ENCODE results near the gene MAGEF1. TPM values are rescaled to one million over a fixed set of nuclear protein-coding genes. Genes with fewer than 3 reads are reported as not detected.

Gene MAGEF1
- total and polyA plus RNA-seq, 10 of the 15 experiments (the other 5 are each of a cell fraction or from before 2014, with no cell fraction given) = 2.3 to 62.2 (median 27.1) TPM

- Histone ChIP-seq H3K4me3 (no peak overlapping the region), H3K4me1 (ENCODE audit: control insufficient read depth, insufficient read depth, low read length) (no peaks in the 10 kb centered on the region), H3K36me3 (ENCODE audit: control insufficient read depth in 2 of 2, insufficient read depth in 2 of 2, low read length in 1 of 2) (no peaks in the 10 kb centered on the region), H3K4me2 (ENCODE audit: control insufficient read depth, insufficient read depth) (no peak overlapping the region), H3K9ac (ENCODE audit: control insufficient read depth, insufficient read depth, low read length) (no peak overlapping the region), H3K27ac (ENCODE audit: control insufficient read depth, insufficient read depth) (no peak overlapping the region), H3K27me3 (replicated peaks in 1 of 2; ENCODE audit: control insufficient read depth in 2 of 2, insufficient read depth in 2 of 2, low read length in 1 of 2) (peaks cover 3 to 12% of the 10 kb centered on the region in 2 experiments), H3K9me3 (replicated peaks; ENCODE audit: control insufficient read depth, insufficient read depth, low read length) (no peaks in the 10 kb centered on the region), H4K20me1 (ENCODE audit: control insufficient read depth, insufficient read depth) (no peaks in the 10 kb centered on the region), H3K79me2 (ENCODE audit: control insufficient read depth, insufficient read depth, low read length) (no peaks in the 10 kb centered on the region), H2AFZ (ENCODE audit: control insufficient read depth, low read depth, low read length) (no peak overlapping the region)
- ChIA-PET CTCF (no interaction called here), RAD21 (ENCODE audit: unreplicated experiment) (no interaction called here), SMC1A (ENCODE audit: uncharacterized antibody, unreplicated experiment) (interaction anchor here (0.9 kb wide), 1 partner anchor 50 kb away, joined by 4 read pairs; no protein-coding TSS in a partner anchor), POLR2A (no interaction called here)
- FAIRE-seq (no peak), ATAC-seq (no peak), DNase-seq (ENCODE audit: low read depth, low spot score) (no peak)
- 36% methylated on average over 24 of the region's 24 CpGs for WGBS (ENCODE audit: insufficient coverage, insufficient replicate concordance, low lambda C conversion rate, missing lambda C conversion rate)
- intact Hi-C loops (cut with micrococcal nuclease; ENCODE audit: unreplicated experiment) (no loop called here), in situ Hi-C loops (cut with MboI) (no loop called here)
- no peak for TF ChIP-seq DPF2 (IDR thresholded peaks at IDR 0.05)
- BruUV-seq (replicated peaks) = no TSS peak
Measured at GRCh38 chr3:184679056-184679816, 32.6 kb downstream of the MAGEF1 start.

DNA sequence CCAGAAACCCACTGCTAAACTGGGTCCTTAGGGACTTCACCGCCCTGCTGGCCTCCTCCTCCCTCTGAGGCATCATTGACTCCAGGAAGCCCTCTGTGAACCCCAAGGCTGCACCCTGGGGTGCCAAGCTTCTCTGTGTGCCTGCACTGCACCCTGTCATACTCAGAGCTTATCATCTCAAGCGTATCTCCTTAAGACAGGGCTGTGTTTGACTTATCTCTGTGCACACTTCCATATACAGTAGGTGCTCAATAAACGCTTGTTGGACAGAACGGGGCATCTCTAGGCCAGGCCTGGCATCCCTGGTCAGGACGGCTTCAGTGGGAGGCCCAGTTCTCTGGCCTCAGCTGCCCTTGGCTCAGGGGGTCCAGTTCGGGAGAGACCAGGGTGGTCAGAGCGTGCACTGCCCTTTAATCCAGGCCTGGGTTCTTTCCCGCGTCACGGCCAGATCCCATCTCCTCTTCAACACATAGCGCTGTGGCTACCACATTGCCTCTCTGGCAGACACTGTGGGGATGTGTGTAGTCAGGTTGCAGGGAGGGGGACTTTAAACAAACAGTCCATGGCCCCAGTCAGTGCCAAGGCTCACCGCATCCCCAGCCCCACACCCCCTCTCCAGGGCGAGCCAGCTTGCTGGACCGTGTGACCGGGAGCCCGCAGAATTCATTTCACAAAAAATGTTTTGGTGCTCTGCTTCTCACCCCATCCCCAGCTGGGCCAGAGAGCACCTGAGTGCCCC, 33.4 kb downstream of the MAGEF1 start:
- BruUV-seq (replicated peaks) = no TSS peak
- H3K4me3 ChIP-seq = no peak overlapping the region
- CTCF ChIA-PET = no interaction called here
- intact Hi-C loops (cut with micrococcal nuclease; ENCODE audit: unreplicated experiment) (no loop called here), in situ Hi-C loops (cut with MboI) (no loop called here)
- no peak overlapping the region for H3K4me2 ChIP-seq (ENCODE audit: control insufficient read depth, insufficient read depth)
- SMC1A ChIA-PET (ENCODE audit: uncharacterized antibody, unreplicated experiment) = interaction anchor here (0.5 kb wide), 1 partner anchor 30 kb away, joined by 3 read pairs; no protein-coding TSS in a partner anchor
- no peak overlapping the region for H2AFZ ChIP-seq (ENCODE audit: control insufficient read depth, low read depth, low read length)
- no peaks in the 10 kb centered on the region for H4K20me1 ChIP-seq (ENCODE audit: control insufficient read depth, insufficient read depth)
- H3K9me3 ChIP-seq (replicated peaks; ENCODE audit: control insufficient read depth, insufficient read depth, low read length) = no peaks in the 10 kb centered on the region
- WGBS (ENCODE audit: insufficient coverage, insufficient replicate concordance, low lambda C conversion rate, missing lambda C conversion rate) = 58% methylated on average over 16 of the region's 16 CpGs
- no peak for DNase-seq (ENCODE audit: low read depth, low spot score)
- RAD21 ChIA-PET (ENCODE audit: unreplicated experiment) = no interaction called here
- no peak for FAIRE-seq
- H3K79me2 ChIP-seq (ENCODE audit: control insufficient read depth, insufficient read depth, low read length) = no peaks in the 10 kb centered on the region
- H3K27me3 ChIP-seq (replicated peaks in 1 of 2; ENCODE audit: control insufficient read depth in 2 of 2, insufficient read depth in 2 of 2, low read length in 1 of 2) = peaks cover 3 to 10% of the 10 kb centered on the region in 2 experiments
- H3K4me1 ChIP-seq (ENCODE audit: control insufficient read depth, insufficient read depth, low read length) = no peaks in the 10 kb centered on the region
- no peaks in the 10 kb centered on the region for H3K36me3 ChIP-seq (ENCODE audit: control insufficient read depth in 2 of 2, insufficient read depth in 2 of 2, low read length in 1 of 2)
- POLR2A ChIA-PET = no interaction called here
- no peak overlapping the region for H3K9ac ChIP-seq (ENCODE audit: control insufficient read depth, insufficient read depth, low read length)
- H3K27ac ChIP-seq (ENCODE audit: control insufficient read depth, insufficient read depth) = no peak overlapping the region
- no peak for ATAC-seq
- TF ChIP-seq MTA3 (IDR thresholded peaks at IDR 0.05; ENCODE audit: borderline replicate concordance, low read length) (no peak), MEF2A (IDR thresholded peaks at IDR 0.05; ENCODE audit: insufficient read depth, low read depth, low read length) (no peak), LARP7 (IDR thresholded peaks at IDR 0.05) (no peak), NR2F1 (conservative IDR thresholded peaks at IDR 0.05) (no peak), ZNF384 (IDR thresholded peaks at IDR 0.05; ENCODE audit: borderline replicate concordance, low read depth, low read length) (no peak), YBX1 (IDR thresholded peaks at IDR 0.05) (no peak), CBFB (IDR thresholded peaks at IDR 0.05; ENCODE audit: low read depth) (no peak), NFYA (IDR thresholded peaks at IDR 0.05; ENCODE audit: borderline replicate concordance, low read depth, low read length) (no peak), ETV6 (conservative IDR thresholded peaks at IDR 0.05 in 1 of 2, IDR thresholded peaks at IDR 0.05 in 1 of 2; ENCODE audit: borderline replicate concordance in 1 of 2, low read depth in 1 of 2) (no peak), MYB (IDR thresholded peaks at IDR 0.05; ENCODE audit: borderline replicate concordance, low read depth, low read length) (no peak), RUNX3 (IDR thresholded peaks at IDR 0.05; ENCODE audit: low read length) (no peak), PBX3 (IDR thresholded peaks at IDR 0.05; ENCODE audit: insufficient replicate concordance, low read depth, low read length) (no peak)
- TF ChIP-seq, protein P1, sequence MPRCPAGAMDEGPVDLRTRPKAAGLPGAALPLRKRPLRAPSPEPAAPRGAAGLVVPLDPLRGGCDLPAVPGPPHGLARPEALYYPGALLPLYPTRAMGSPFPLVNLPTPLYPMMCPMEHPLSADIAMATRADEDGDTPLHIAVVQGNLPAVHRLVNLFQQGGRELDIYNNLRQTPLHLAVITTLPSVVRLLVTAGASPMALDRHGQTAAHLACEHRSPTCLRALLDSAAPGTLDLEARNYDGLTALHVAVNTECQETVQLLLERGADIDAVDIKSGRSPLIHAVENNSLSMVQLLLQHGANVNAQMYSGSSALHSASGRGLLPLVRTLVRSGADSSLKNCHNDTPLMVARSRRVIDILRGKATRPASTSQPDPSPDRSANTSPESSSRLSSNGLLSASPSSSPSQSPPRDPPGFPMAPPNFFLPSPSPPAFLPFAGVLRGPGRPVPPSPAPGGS (IDR thresholded peaks at IDR 0.05; ENCODE audit: borderline replicate concordance, insufficient read depth, low read depth, low read length, poor library complexity, severe bottlenecking) = no peak

Measured in GM12878 (cell line).